Keratinocyte (primary cell): ENCODE measurements around the gene UBFD1. TPM values are rescaled to one million over a fixed set of nuclear protein-coding genes. Genes with fewer than 3 reads are reported as not detected.

Experiments
- DNase-seq: peaks from one replicate; pipeline ENCODE4 v3.0.0-alpha.2; 2011; ENCODE audit warnings: low read depth, missing footprints, low spot score
- FAIRE-seq: peaks from 2 replicates; lab custom pipeline; 2011; peaks lifted over from hg19 to GRCh38; lab: Jason Lieb, UNC
- H2AFZ ChIP-seq: 2 replicates; pipeline ENCODE4 v1.6.0; 2012; ENCODE audit warnings: low read length, control low read depth, inconsistent platforms; ENCODE audit not compliant: control insufficient read depth
- H3K27ac ChIP-seq: 2 replicates; pipeline ENCODE4 v1.5.1; 2011; ENCODE audit warnings: low read length; ENCODE audit not compliant: control insufficient read depth, insufficient read depth
- H3K27me3 ChIP-seq: 3 replicates; pipeline ENCODE4 v1.6.0; 2011; ENCODE audit warnings: low read length; ENCODE audit not compliant: control insufficient read depth, insufficient read depth; ENCODE audit errors: extremely low read depth
- H3K36me3 ChIP-seq, 2 experiments: 2 replicates in 1 of 2; 3 replicates in 1 of 2; pipeline ENCODE4 v1.5.1; 2011; ENCODE audit warnings: low read length in 2 of 2, mild to moderate bottlenecking in 1 of 2; ENCODE audit not compliant: control insufficient read depth in 2 of 2, insufficient read depth in 2 of 2; ENCODE audit errors: extremely low read depth in 1 of 2
- H3K4me1 ChIP-seq: 3 replicates; pipeline ENCODE4 v1.5.1; 2011; ENCODE audit warnings: low read length; ENCODE audit not compliant: control insufficient read depth, insufficient read depth; ENCODE audit errors: extremely low read depth
- H3K4me2 ChIP-seq: 3 replicates; pipeline ENCODE4 v1.6.0; 2011; ENCODE audit warnings: low read depth, low read length; ENCODE audit not compliant: control insufficient read depth, insufficient read depth; ENCODE audit errors: extremely low read depth
- H3K4me3 ChIP-seq, 3 experiments: fragments of 200-600 bp in 1 of 3; sonication (generic) in 1 of 3; 2 replicates in 2 of 3; 3 replicates in 1 of 3; pipeline ENCODE4 v1.5.1; 2011 to 2016; ENCODE audit warnings: low read length in 3 of 3, mild to moderate bottlenecking in 3 of 3, control low read depth in 2 of 3, inconsistent platforms in 1 of 3, low read depth in 1 of 3, mixed read lengths in 1 of 3, mixed run types in 1 of 3, moderate library complexity in 1 of 3; ENCODE audit not compliant: control insufficient read depth in 2 of 3, insufficient read depth in 2 of 3; ENCODE audit errors: extremely low read depth in 1 of 3
- H3K79me2 ChIP-seq: 2 replicates; pipeline ENCODE4 v1.6.0; 2012; ENCODE audit warnings: low read length; ENCODE audit not compliant: control insufficient read depth, insufficient read depth
- H3K9ac ChIP-seq: 3 replicates; pipeline ENCODE4 v1.6.0; 2011; ENCODE audit warnings: low read length; ENCODE audit not compliant: control insufficient read depth, insufficient read depth; ENCODE audit errors: extremely low read depth
- H3K9me1 ChIP-seq: 3 replicates; pipeline ENCODE4 v1.6.0; 2011; ENCODE audit warnings: low read length; ENCODE audit not compliant: control insufficient read depth, insufficient read depth; ENCODE audit errors: extremely low read depth
- H3K9me3 ChIP-seq: 2 replicates; pipeline ENCODE4 v1.5.1; 2012; ENCODE audit warnings: low read depth, low read length; ENCODE audit not compliant: control insufficient read depth
- H4K20me1 ChIP-seq: 3 replicates; pipeline ENCODE4 v1.6.0; 2011; ENCODE audit warnings: low read length; ENCODE audit not compliant: control insufficient read depth, insufficient read depth; ENCODE audit errors: extremely low read depth
- CTCF ChIP-seq, 3 experiments: IDR thresholded peaks in 1 of 3; conservative IDR thresholded peaks in 1 of 3; optimal IDR thresholded peaks in 1 of 3; 2 replicates in 2 of 3; 3 replicates in 1 of 3; pipeline versions ENCODE3 to v1.5.1; 2011; ENCODE audit warnings: low read length in 3 of 3, mild to moderate bottlenecking in 3 of 3, moderate library complexity in 2 of 3, control low read depth in 1 of 3, inconsistent platforms in 1 of 3; ENCODE audit not compliant: insufficient read depth in 2 of 3; ENCODE audit errors: extremely low read depth in 1 of 3
- EZH2 ChIP-seq: IDR thresholded peaks from one replicate; pipeline ENCODE4 v1.6.1; 2012; ENCODE audit warnings: inconsistent platforms, mild to moderate bottlenecking, low read length, moderate library complexity
- dilution Hi-C: fragments of 300-500 bp; cut with MboI; formaldehyde crosslinking; loops from one replicate; pipeline ENCODE4 v1.7.0; 2020; ENCODE audit warnings: low sequenced_read_pairs; ENCODE audit not compliant: extremely low pct_ligation_motif_present
- polyA plus RNA-seq, 5 experiments: library from polyadenylated mRNA; depleted of rRNA in 3 of 5; stranded (reverse) in 3 of 5; stranded (forward) in 1 of 5; unstranded in 1 of 5; fragments of >200 nt; gene quantifications; 1 replicate in 1 of 5; 2 replicates in 3 of 5; 3 replicates in 1 of 5; pipeline versions ENCODE4 v1.2.1 to v1.2.3, GENCODE V29; 2011 to 2012; ENCODE audit warnings: missing spikeins in 2 of 5, low read depth in 1 of 5, low replicate concordance in 1 of 5

Gene UBFD1
- polyA plus RNA-seq, 1 donor (not counting 4 experiments of a cell fraction or from before 2014, with no cell fraction given): 36.3 TPM

- Histone ChIP-seq H2AFZ (no peak overlapping the region), H3K27ac (no peak overlapping the region), H3K27me3 (no peaks in the 10 kb centered on the region), H3K9me1 (no peaks in the 10 kb centered on the region), H3K4me1 (no peaks in the 10 kb centered on the region), H3K4me2 (no peak overlapping the region), H4K20me1 (no peaks in the 10 kb centered on the region), H3K36me3 (peaks cover 10 to 12% of the 10 kb centered on the region in 2 experiments), H3K9ac (no peak overlapping the region), H3K9me3 (no peaks in the 10 kb centered on the region), H3K4me3 (no peak overlapping the region), H3K79me2 (no peaks in the 10 kb centered on the region)
- FAIRE-seq (no peak), DNase-seq (no peak)
- dilution Hi-C loops: no loop called here
- TF ChIP-seq EZH2: no peak
- no peak for TF ChIP-seq CTCF (optimal IDR thresholded peaks at IDR 0.05 in 1 of 3, IDR thresholded peaks at IDR 0.05 in 1 of 3, conservative IDR thresholded peaks at IDR 0.05 in 1 of 3; ENCODE audit: extremely low read depth in 1 of 3, insufficient read depth in 2 of 3, low read length in 3 of 3)
These were observed 20.0 kb downstream of the UBFD1 start for GRCh38 chr16:23577493-23577892.

- no peak overlapping the region for H3K4me2 ChIP-seq
- no peak overlapping the region for H2AFZ ChIP-seq
- no peaks in the 10 kb centered on the region for H3K79me2 ChIP-seq
- no peak overlapping the region for H3K9ac ChIP-seq
- no peak overlapping the region for H3K4me3 ChIP-seq
- no peaks in the 10 kb centered on the region for H3K4me1 ChIP-seq
- H3K36me3 ChIP-seq: peaks cover 10 to 12% of the 10 kb centered on the region in 2 experiments
- TF ChIP-seq EZH2: no peak
- TF ChIP-seq CTCF (optimal IDR thresholded peaks at IDR 0.05 in 1 of 3, IDR thresholded peaks at IDR 0.05 in 1 of 3, conservative IDR thresholded peaks at IDR 0.05 in 1 of 3; ENCODE audit: extremely low read depth in 1 of 3, insufficient read depth in 2 of 3, low read length in 3 of 3): no peak
- no peaks in the 10 kb centered on the region for H4K20me1 ChIP-seq
- H3K9me3 ChIP-seq: no peaks in the 10 kb centered on the region
- DNase-seq: no peak
- dilution Hi-C loops: no loop called here
- H3K27me3 ChIP-seq: no peaks in the 10 kb centered on the region
- no peak overlapping the region for H3K27ac ChIP-seq
- no peaks in the 10 kb centered on the region for H3K9me1 ChIP-seq
- FAIRE-seq: no peak
These were observed 20.7 kb downstream of the UBFD1 start for GRCh38 chr16:23578101-23578830.
